Gastroesophageal sphincter (tissue), 3 donors: ENCODE results near the gene SLU7.
A peak's percentile ranks its signal among the peaks of the same experiment; 100 is the strongest.

ENCODE experiments used
- EP300 ChIP-seq: sonication (generic); formaldehyde crosslinking; IDR thresholded peaks from one replicate; pipeline ENCODE4 v1.6.1; 2017; ENCODE audit warnings: antibody characterized with exemption, mild to moderate bottlenecking
- POLR2A ChIP-seq, 2 donors: fragments of 450-650 bp; IDR thresholded peaks; one replicate each; pipeline ENCODE4 v1.6.1; 2017; ENCODE audit warnings: antibody characterized with exemption in 2 of 2, mild to moderate bottlenecking in 2 of 2, moderate library complexity in 1 of 2
- TF ChIP-seq, protein P1 (sequence below), 4 experiments: fragments of 200-600 bp in 2 of 4; fragments of 450-650 bp in 2 of 4; sonication (generic) in 1 of 4; IDR thresholded peaks; one replicate each; pipeline ENCODE4 v1.5.1; 2017 to 2019; ENCODE audit warnings: antibody characterized with exemption in 4 of 4, mild to moderate bottlenecking in 2 of 4, moderate library complexity in 2 of 4

GRCh38 chr5:160418561-160419457 lies at the start of gene SLU7:
- TF ChIP-seq, protein P1, sequence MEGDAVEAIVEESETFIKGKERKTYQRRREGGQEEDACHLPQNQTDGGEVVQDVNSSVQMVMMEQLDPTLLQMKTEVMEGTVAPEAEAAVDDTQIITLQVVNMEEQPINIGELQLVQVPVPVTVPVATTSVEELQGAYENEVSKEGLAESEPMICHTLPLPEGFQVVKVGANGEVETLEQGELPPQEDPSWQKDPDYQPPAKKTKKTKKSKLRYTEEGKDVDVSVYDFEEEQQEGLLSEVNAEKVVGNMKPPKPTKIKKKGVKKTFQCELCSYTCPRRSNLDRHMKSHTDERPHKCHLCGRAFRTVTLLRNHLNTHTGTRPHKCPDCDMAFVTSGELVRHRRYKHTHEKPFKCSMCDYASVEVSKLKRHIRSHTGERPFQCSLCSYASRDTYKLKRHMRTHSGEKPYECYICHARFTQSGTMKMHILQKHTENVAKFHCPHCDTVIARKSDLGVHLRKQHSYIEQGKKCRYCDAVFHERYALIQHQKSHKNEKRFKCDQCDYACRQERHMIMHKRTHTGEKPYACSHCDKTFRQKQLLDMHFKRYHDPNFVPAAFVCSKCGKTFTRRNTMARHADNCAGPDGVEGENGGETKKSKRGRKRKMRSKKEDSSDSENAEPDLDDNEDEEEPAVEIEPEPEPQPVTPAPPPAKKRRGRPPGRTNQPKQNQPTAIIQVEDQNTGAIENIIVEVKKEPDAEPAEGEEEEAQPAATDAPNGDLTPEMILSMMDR (IDR thresholded peaks at IDR 0.05): no peak
- TF ChIP-seq POLR2A (IDR thresholded peaks at IDR 0.05) (peak; percentile 25 to 73), EP300 (no peak)
